COR-L47 (cell line): ENCODE results near the gene OLFML2A.
A peak's percentile ranks its signal among the peaks of the same experiment; 100 is the strongest.

Experiments
- DNase-seq: peaks from one replicate; lab custom pipeline; 2025; lab: John Stamatoyannopoulos, UW

OLFML2A gene

GRCh38 chr9:124854161-124854560, 77.2 kb downstream of the OLFML2A start:
- no peak for DNase-seq

- no peak for DNase-seq
Observed at GRCh38 chr9:124854822-124855221, 77.9 kb downstream of the OLFML2A start.

GRCh38 chr9:124855566-124855943, 78.6 kb downstream of the OLFML2A start:
- no peak for DNase-seq

- DNase-seq, result no peak
Observed at GRCh38 chr9:124855944-124856765, 79.2 kb downstream of the OLFML2A start.

GRCh38 chr9:124857533-124858162, 80.7 kb downstream of the OLFML2A start:
- no peak for DNase-seq

- no peak for DNase-seq
Observed at GRCh38 chr9:124858330-124859046, 81.6 kb downstream of the OLFML2A start.

- DNase-seq, result no peak
Observed at GRCh38 chr9:124859803-124860581, 83.1 kb downstream of the OLFML2A start.

- no peak for DNase-seq
Observed at GRCh38 chr9:124860582-124861341, 83.8 kb downstream of the OLFML2A start.

- DNase-seq, result peak; percentile 94
Observed at GRCh38 chr9:124861342-124862229, 84.7 kb downstream of the OLFML2A start, which contains the start of the genes ARPC5L and RPL35. TSS of gene ARPC5L (plus strand) at chr9:124862130. CDS start at chr9:124869291, 7,161 bp downstream. TSS of gene RPL35 (minus strand) at chr9:124861957. CDS start at chr9:124861912, 45 bp downstream.

GRCh38 chr9:124863371-124863871, 86.5 kb downstream of the OLFML2A start:
- no peak for DNase-seq
